ENCODE measurements around the gene MARCHF10.

The MARCHF10 gene

DNA sequence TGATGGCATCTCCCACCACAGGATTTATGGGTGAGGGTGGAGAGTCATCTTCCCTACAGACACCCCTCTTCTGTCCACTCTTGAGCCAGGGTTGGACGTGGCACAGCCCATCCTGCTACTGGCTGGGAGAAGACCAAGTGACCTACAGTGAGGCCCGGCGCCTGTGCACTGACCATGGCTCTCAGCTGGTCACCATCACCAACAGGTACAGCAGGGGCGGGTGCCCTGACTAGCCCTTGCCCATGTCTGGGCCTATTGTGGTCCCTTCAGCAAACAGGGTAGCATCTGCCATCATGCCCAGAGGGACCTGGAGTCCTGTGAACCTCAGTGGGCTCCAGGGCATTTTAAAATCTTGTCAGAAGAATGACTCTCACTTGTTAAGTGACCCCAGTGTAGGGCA lies 132.4 kb downstream of the MARCHF10 start:
- H3K4me3 ChIP-seq (ENCODE audit: low read depth, low read length) = no peak overlapping the region
- H3K4me2 ChIP-seq (ENCODE audit: low read length) = no peak overlapping the region
- H3K9ac ChIP-seq = no peak overlapping the region
- H2AFZ ChIP-seq = no peak overlapping the region
- H3K36me3 ChIP-seq (ENCODE audit: control insufficient read depth, insufficient read depth, low read length) = no peaks in the 10 kb centered on the region
- no peaks in the 10 kb centered on the region for H3K79me2 ChIP-seq
- H3K27me3 ChIP-seq (ENCODE audit: control insufficient read depth, insufficient read depth, low read length) = no peaks in the 10 kb centered on the region
- no peak for TF ChIP-seq CTCF (IDR thresholded peaks at IDR 0.05)
- H3K27ac ChIP-seq = no peak overlapping the region
- peaks cover 6% of the 10 kb centered on the region for H3K4me1 ChIP-seq
- no peaks in the 10 kb centered on the region for H3K9me3 ChIP-seq (ENCODE audit: control insufficient read depth, low read length)

GRCh38 chr17:62675260-62675659 lies 132.9 kb downstream of the MARCHF10 start:
- no peak overlapping the region for H3K4me2 ChIP-seq (ENCODE audit: low read length)
- H2AFZ ChIP-seq = no peak overlapping the region
- H3K9me3 ChIP-seq (ENCODE audit: control insufficient read depth, low read length) = no peaks in the 10 kb centered on the region
- TF ChIP-seq CTCF (IDR thresholded peaks at IDR 0.05) = no peak
- no peaks in the 10 kb centered on the region for H3K27me3 ChIP-seq (ENCODE audit: control insufficient read depth, insufficient read depth, low read length)
- no peak overlapping the region for H3K4me3 ChIP-seq (ENCODE audit: low read depth, low read length)
- no peak overlapping the region for H3K27ac ChIP-seq
- H3K4me1 ChIP-seq = peaks cover 6% of the 10 kb centered on the region
- no peaks in the 10 kb centered on the region for H3K36me3 ChIP-seq (ENCODE audit: control insufficient read depth, insufficient read depth, low read length)
- no peaks in the 10 kb centered on the region for H3K79me2 ChIP-seq
- no peak overlapping the region for H3K9ac ChIP-seq

GRCh38 chr17:62674841-62675240 lies 133.3 kb downstream of the MARCHF10 start:
- no peak overlapping the region for H2AFZ ChIP-seq
- H3K36me3 ChIP-seq (ENCODE audit: control insufficient read depth, insufficient read depth, low read length) = no peaks in the 10 kb centered on the region
- no peak overlapping the region for H3K27ac ChIP-seq
- H3K4me2 ChIP-seq (ENCODE audit: low read length) = no peak overlapping the region
- H3K4me3 ChIP-seq (ENCODE audit: low read depth, low read length) = no peak overlapping the region
- H3K27me3 ChIP-seq (ENCODE audit: control insufficient read depth, insufficient read depth, low read length) = no peaks in the 10 kb centered on the region
- H3K4me1 ChIP-seq = peaks cover 6% of the 10 kb centered on the region
- H3K9ac ChIP-seq = no peak overlapping the region
- H3K79me2 ChIP-seq = no peaks in the 10 kb centered on the region
- TF ChIP-seq CTCF (IDR thresholded peaks at IDR 0.05) = no peak
- H3K9me3 ChIP-seq (ENCODE audit: control insufficient read depth, low read length) = no peaks in the 10 kb centered on the region

- Histone ChIP-seq H3K27ac (no peak overlapping the region), H2AFZ (no peak overlapping the region), H3K9me3 (ENCODE audit: control insufficient read depth, low read length) (no peaks in the 10 kb centered on the region), H3K4me3 (ENCODE audit: low read depth, low read length) (no peak overlapping the region), H3K27me3 (ENCODE audit: control insufficient read depth, insufficient read depth, low read length) (no peaks in the 10 kb centered on the region), H3K9ac (no peak overlapping the region), H3K79me2 (no peaks in the 10 kb centered on the region), H3K4me2 (ENCODE audit: low read length) (no peak overlapping the region), H3K36me3 (ENCODE audit: control insufficient read depth, insufficient read depth, low read length) (no peaks in the 10 kb centered on the region), H3K4me1 (peaks cover 6% of the 10 kb centered on the region)
- TF ChIP-seq CTCF (IDR thresholded peaks at IDR 0.05) = no peak
Measured at GRCh38 chr17:62674363-62674739, 133.8 kb downstream of the MARCHF10 start.

DNA sequence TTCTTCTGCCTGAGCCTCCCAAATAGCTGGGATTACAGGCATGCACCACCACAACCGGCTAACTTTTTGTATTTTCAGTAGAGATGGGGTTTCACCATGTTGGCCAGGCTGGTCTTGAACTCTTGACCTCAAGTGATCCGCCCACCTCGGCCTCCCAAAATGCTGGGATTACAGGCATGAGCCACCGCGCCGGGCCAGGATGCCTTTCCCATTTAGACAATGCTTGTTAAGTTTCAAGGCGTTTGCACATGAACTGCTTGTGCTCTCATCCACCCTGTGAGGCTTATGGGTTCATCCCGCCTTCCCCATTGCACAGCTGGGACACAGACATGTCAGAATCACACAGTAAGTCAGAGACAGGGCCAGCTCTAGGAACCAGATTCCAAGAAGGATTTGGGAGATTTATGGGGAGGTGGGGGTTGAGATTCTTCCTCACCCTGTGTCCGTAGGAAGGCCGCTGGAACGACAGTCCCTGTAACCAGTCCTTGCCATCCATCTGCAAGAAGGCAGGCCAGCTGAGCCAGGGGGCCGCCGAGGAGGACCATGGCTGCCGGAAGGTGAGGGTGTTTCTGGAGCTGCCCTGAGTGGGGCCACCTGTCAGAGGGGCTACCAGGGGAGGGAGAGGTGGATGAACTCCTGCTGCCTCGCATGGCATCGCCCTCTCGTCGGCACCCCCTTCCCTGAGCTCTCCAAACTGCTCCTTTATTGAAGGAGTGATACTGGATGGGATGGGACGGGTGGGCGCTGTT lies 134.3 kb downstream of the MARCHF10 start:
- no peak overlapping the region for H3K4me2 ChIP-seq (ENCODE audit: low read length)
- H3K27ac ChIP-seq = no peak overlapping the region
- peaks cover 6% of the 10 kb centered on the region for H3K4me1 ChIP-seq
- H3K9me3 ChIP-seq (ENCODE audit: control insufficient read depth, low read length) = no peaks in the 10 kb centered on the region
- no peak overlapping the region for H3K9ac ChIP-seq
- no peak overlapping the region for H3K4me3 ChIP-seq (ENCODE audit: low read depth, low read length)
- no peaks in the 10 kb centered on the region for H3K36me3 ChIP-seq (ENCODE audit: control insufficient read depth, insufficient read depth, low read length)
- no peak for TF ChIP-seq CTCF (IDR thresholded peaks at IDR 0.05)
- no peak overlapping the region for H2AFZ ChIP-seq
- H3K27me3 ChIP-seq (ENCODE audit: control insufficient read depth, insufficient read depth, low read length) = no peaks in the 10 kb centered on the region
- H3K79me2 ChIP-seq = no peaks in the 10 kb centered on the region
